ENCODE data around the gene OVOL2. TPM values are rescaled to one million over a fixed set of nuclear protein-coding genes. Genes with fewer than 3 reads are reported as not detected.
"Not testable (repeated sequence)": the region's sequence is repeated elsewhere in the genome, so short reads cannot be mapped to it uniquely, and the experiment has no call there.

Gene OVOL2
- polyA plus RNA-seq, 1 donor from 2014 or later = not detected

DNA sequence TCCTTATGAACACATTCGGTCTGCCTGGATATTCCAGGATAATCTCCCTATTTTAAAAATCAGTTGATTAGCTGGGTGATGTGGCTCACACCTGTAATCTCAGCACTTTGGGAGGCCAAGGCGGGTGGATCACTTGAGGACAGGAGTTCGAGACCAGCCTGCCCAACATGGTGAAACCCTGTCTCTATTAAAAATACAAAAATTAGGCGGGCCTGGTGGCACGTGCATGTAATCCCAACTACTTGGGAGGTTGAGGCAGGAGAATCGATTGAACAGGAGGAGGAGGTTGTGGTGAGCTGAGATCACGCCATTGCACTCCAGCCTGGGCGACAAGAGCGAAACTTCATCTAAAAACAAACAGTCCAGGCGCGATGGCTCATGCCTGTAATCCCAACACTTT lies 31.1 kb upstream of the OVOL2 start:
- H3K9me2 ChIP-seq (ENCODE audit: insufficient read depth, low read length); H3K4me3 ChIP-seq (ENCODE audit: low read length); H3K9me3 ChIP-seq (ENCODE audit: low read length); H2AFZ ChIP-seq (ENCODE audit: low read depth, low read length); H4K20me1 ChIP-seq (ENCODE audit: insufficient read depth); H3K27me3 ChIP-seq (ENCODE audit: insufficient read depth, low read depth, low read length); H3K27ac ChIP-seq (ENCODE audit: low read length); H3F3A ChIP-seq (ENCODE audit: insufficient read depth, low read length, poor library complexity, severe bottlenecking); H3K36me3 ChIP-seq (ENCODE audit: insufficient read depth, low read length); H3K4me2 ChIP-seq (ENCODE audit: low read length); H3K79me2 ChIP-seq (replicated peaks; ENCODE audit: insufficient read depth, low read length); H3K9ac ChIP-seq (ENCODE audit: low read length): not testable (repeated sequence)

DNA sequence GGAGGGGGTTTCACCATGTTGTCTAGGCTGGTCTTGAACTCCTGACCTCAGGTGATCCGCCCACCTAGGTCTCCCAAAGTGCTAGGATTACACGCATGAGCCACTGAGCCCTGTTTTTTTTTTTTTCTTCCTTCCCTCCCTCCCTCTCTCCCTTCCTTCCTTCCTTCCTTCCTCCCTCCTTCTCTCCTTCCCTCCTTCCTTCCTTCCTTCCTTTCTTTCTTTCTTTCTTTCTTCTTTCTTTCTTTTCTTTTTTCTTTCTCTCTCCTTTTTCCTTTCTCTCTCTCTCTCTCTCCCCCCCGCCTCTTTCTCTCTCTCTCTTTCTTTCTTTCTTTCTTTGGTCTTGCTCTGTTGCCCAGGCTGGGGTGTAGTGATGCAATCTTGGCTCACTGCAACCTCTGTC lies 30.6 kb upstream of the OVOL2 start:
- not testable (repeated sequence) for H3K9ac ChIP-seq (ENCODE audit: low read length); H3K27me3 ChIP-seq (ENCODE audit: insufficient read depth, low read depth, low read length)

DNA sequence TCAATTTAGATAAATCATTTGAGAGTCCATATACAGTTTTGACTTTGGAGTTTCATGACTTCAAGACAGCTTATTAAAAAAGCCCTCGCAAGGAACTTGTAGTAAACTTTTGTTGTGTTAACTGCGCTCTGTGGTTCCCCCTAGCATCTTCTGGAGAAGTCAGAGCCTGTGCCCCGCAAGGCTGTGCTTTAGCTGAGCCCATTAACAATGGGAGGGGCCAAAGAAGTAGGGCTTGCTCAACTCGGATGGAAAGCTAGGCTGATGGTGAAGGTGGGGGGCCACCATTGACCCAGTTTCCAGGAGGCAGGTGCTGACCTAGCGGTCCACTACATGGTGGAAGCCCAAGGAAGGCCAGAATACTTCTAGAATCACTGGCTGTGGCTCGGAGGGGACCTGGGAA lies 29.3 kb upstream of the OVOL2 start:
- Histone ChIP-seq H3K9me2 (ENCODE audit: insufficient read depth, low read length) (no peaks in the 10 kb centered on the region), H3K27ac (ENCODE audit: low read length) (no peak overlapping the region), H3K4me2 (ENCODE audit: low read length) (no peak overlapping the region), H4K20me1 (ENCODE audit: insufficient read depth) (no peaks in the 10 kb centered on the region), H3K9me3 (ENCODE audit: low read length) (no peaks in the 10 kb centered on the region), H2AFZ (ENCODE audit: low read depth, low read length) (no peak overlapping the region), H3K79me2 (replicated peaks; ENCODE audit: insufficient read depth, low read length) (no peaks in the 10 kb centered on the region), H3K9ac (ENCODE audit: low read length) (no peak overlapping the region), H3K27me3 (ENCODE audit: insufficient read depth, low read depth, low read length) (no peaks in the 10 kb centered on the region), H3K36me3 (ENCODE audit: insufficient read depth, low read length) (no peaks in the 10 kb centered on the region), H3K4me3 (ENCODE audit: low read length) (no peak overlapping the region), H3F3A (ENCODE audit: insufficient read depth, low read length, poor library complexity, severe bottlenecking) (no peaks in the 10 kb centered on the region)
- TF ChIP-seq, protein P1, sequence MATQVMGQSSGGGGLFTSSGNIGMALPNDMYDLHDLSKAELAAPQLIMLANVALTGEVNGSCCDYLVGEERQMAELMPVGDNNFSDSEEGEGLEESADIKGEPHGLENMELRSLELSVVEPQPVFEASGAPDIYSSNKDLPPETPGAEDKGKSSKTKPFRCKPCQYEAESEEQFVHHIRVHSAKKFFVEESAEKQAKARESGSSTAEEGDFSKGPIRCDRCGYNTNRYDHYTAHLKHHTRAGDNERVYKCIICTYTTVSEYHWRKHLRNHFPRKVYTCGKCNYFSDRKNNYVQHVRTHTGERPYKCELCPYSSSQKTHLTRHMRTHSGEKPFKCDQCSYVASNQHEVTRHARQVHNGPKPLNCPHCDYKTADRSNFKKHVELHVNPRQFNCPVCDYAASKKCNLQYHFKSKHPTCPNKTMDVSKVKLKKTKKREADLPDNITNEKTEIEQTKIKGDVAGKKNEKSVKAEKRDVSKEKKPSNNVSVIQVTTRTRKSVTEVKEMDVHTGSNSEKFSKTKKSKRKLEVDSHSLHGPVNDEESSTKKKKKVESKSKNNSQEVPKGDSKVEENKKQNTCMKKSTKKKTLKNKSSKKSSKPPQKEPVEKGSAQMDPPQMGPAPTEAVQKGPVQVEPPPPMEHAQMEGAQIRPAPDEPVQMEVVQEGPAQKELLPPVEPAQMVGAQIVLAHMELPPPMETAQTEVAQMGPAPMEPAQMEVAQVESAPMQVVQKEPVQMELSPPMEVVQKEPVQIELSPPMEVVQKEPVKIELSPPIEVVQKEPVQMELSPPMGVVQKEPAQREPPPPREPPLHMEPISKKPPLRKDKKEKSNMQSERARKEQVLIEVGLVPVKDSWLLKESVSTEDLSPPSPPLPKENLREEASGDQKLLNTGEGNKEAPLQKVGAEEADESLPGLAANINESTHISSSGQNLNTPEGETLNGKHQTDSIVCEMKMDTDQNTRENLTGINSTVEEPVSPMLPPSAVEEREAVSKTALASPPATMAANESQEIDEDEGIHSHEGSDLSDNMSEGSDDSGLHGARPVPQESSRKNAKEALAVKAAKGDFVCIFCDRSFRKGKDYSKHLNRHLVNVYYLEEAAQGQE (IDR thresholded peaks at IDR 0.05; ENCODE audit: borderline replicate concordance) = no peak
- TF ChIP-seq TAF1 (IDR thresholded peaks at IDR 0.05; ENCODE audit: low read depth) (no peak), EZH2 (IDR thresholded peaks at IDR 0.05; ENCODE audit: borderline replicate concordance, insufficient read depth, low read length, poor library complexity, severe bottlenecking) (no peak), POLR2AphosphoS5 (IDR thresholded peaks at IDR 0.05) (no peak), EP300 (conservative IDR thresholded peaks at IDR 0.05; ENCODE audit: poor library complexity, severe bottlenecking) (no peak)
- TF ChIP-seq, protein P2, sequence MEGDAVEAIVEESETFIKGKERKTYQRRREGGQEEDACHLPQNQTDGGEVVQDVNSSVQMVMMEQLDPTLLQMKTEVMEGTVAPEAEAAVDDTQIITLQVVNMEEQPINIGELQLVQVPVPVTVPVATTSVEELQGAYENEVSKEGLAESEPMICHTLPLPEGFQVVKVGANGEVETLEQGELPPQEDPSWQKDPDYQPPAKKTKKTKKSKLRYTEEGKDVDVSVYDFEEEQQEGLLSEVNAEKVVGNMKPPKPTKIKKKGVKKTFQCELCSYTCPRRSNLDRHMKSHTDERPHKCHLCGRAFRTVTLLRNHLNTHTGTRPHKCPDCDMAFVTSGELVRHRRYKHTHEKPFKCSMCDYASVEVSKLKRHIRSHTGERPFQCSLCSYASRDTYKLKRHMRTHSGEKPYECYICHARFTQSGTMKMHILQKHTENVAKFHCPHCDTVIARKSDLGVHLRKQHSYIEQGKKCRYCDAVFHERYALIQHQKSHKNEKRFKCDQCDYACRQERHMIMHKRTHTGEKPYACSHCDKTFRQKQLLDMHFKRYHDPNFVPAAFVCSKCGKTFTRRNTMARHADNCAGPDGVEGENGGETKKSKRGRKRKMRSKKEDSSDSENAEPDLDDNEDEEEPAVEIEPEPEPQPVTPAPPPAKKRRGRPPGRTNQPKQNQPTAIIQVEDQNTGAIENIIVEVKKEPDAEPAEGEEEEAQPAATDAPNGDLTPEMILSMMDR (IDR thresholded peaks at IDR 0.05; ENCODE audit: poor library complexity, severe bottlenecking) = no peak

More for the DNA sequence above, 30.6 kb upstream of the OVOL2 start:
- H3K27ac ChIP-seq (ENCODE audit: low read length); H3F3A ChIP-seq (ENCODE audit: insufficient read depth, low read length, poor library complexity, severe bottlenecking); H3K9me3 ChIP-seq (ENCODE audit: low read length); H3K36me3 ChIP-seq (ENCODE audit: insufficient read depth, low read length); H4K20me1 ChIP-seq (ENCODE audit: insufficient read depth); H3K9me2 ChIP-seq (ENCODE audit: insufficient read depth, low read length); H3K4me3 ChIP-seq (ENCODE audit: low read length); H3K4me2 ChIP-seq (ENCODE audit: low read length); H2AFZ ChIP-seq (ENCODE audit: low read depth, low read length); H3K79me2 ChIP-seq (replicated peaks; ENCODE audit: insufficient read depth, low read length): not testable (repeated sequence)

DNA sequence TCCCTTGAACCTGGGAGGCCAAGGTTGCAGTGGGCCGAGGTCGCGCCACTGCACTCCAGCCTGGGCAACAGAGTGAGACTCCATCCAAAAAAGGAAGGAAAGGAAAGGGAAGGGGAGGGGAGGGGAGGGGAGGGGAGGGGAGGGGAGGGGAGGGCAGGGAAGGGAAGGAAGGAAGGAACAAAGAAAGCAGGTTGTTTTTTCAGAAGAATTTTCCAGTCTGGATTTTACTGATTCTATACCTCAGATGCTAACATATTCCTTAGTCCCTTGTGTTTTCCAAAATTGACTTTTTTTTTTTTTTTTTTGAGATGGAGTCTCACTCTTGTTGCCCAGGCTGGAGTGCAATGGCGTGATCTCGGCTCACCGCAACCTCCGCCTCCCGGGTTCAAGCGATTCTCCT lies 23.1 kb upstream of the OVOL2 start:
- not testable (repeated sequence) for H3K27ac ChIP-seq (ENCODE audit: low read length); H3K9ac ChIP-seq (ENCODE audit: low read length); H4K20me1 ChIP-seq (ENCODE audit: insufficient read depth); H3K9me3 ChIP-seq (ENCODE audit: low read length); H3K27me3 ChIP-seq (ENCODE audit: insufficient read depth, low read depth, low read length); H3K4me3 ChIP-seq (ENCODE audit: low read length); H3K4me2 ChIP-seq (ENCODE audit: low read length); H3K79me2 ChIP-seq (replicated peaks; ENCODE audit: insufficient read depth, low read length); H3F3A ChIP-seq (ENCODE audit: insufficient read depth, low read length, poor library complexity, severe bottlenecking); H2AFZ ChIP-seq (ENCODE audit: low read depth, low read length); H3K36me3 ChIP-seq (ENCODE audit: insufficient read depth, low read length); H3K9me2 ChIP-seq (ENCODE audit: insufficient read depth, low read length)
